Activated naive CD8-positive, alpha-beta T cell treated with anti-CD3 and anti-CD28 coated beads, Interleukin-2, amount 10 ng/mL, durations not matched to agents 7 days and 5 days (primary cell): Measurements from ENCODE around the gene CST11. TPM values are rescaled to one million over a fixed set of nuclear protein-coding genes. Genes with fewer than 3 reads are reported as not detected.

Experiments
- ATAC-seq: fragments of 150-1000 bp; cut with Tn5 transposase; one replicate; pipeline ENCODE4 v1.10.0; 2021; ENCODE audit warnings: low read depth, moderate library complexity
- POLR2A ChIA-PET: fragments of 350-600 bp; sonication (Branson Sonifier 250); formaldehyde crosslinking; loops from one replicate; lab custom pipeline; 2021; ENCODE audit warnings: antibody characterized with exemption; lab: Charles Lee
- DNase-seq: peaks from one replicate; pipeline ENCODE4 v3.0.0; 2021
- H3K27ac Mint-ChIP-seq: one replicate; pipeline ENCODE4 v1.8.0; 2022; ENCODE audit warnings: mild to moderate bottlenecking, mixed read lengths
- H3K27me3 Mint-ChIP-seq: one replicate; pipeline ENCODE4 v1.8.0; 2022; ENCODE audit warnings: mild to moderate bottlenecking, moderate library complexity, mixed read lengths
- H3K36me3 Mint-ChIP-seq: one replicate; pipeline ENCODE4 v1.8.0; 2021; ENCODE audit warnings: mild to moderate bottlenecking, mixed read lengths
- H3K4me1 Mint-ChIP-seq: one replicate; pipeline ENCODE4 v1.8.0; 2021; ENCODE audit warnings: mixed read lengths
- H3K4me3 Mint-ChIP-seq: one replicate; pipeline ENCODE4 v1.8.0; 2022; ENCODE audit warnings: mild to moderate bottlenecking, moderate library complexity, mixed read lengths
- H3K9me3 Mint-ChIP-seq: one replicate; pipeline ENCODE4 v1.8.0; 2021; ENCODE audit warnings: mixed read lengths
- total RNA-seq, 2 experiments: library from RNA; stranded (reverse); gene quantifications; one replicate each; pipeline ENCODE4 v1.2.3, GENCODE V29; 2021

CST11 gene
- total RNA-seq, 2 experiments from 2014 or later, result not detected

GRCh38 chr20:23410916-23411695 is 41.6 kb downstream of the CST11 start:
- peaks cover 30% of the 10 kb centered on the region for H3K4me1 Mint-ChIP-seq
- no peak overlapping the region for H3K27ac Mint-ChIP-seq
- no peaks in the 10 kb centered on the region for H3K27me3 Mint-ChIP-seq
- no peaks in the 10 kb centered on the region for H3K9me3 Mint-ChIP-seq
- POLR2A ChIA-PET, result no interaction called here
- H3K4me3 Mint-ChIP-seq, result no peak overlapping the region
- ATAC-seq, result no peak
- no peak for DNase-seq
- peaks cover 6% of the 10 kb centered on the region for H3K36me3 Mint-ChIP-seq

- no peaks in the 10 kb centered on the region for H3K9me3 Mint-ChIP-seq
- H3K4me3 Mint-ChIP-seq, result no peak overlapping the region
- H3K4me1 Mint-ChIP-seq, result peaks cover 23% of the 10 kb centered on the region
- no peak overlapping the region for H3K27ac Mint-ChIP-seq
- H3K36me3 Mint-ChIP-seq, result peaks cover 7% of the 10 kb centered on the region
- POLR2A ChIA-PET, result no interaction called here
- DNase-seq (no peak), ATAC-seq (no peak)
- H3K27me3 Mint-ChIP-seq, result no peaks in the 10 kb centered on the region
Measured at GRCh38 chr20:23409800-23410199, 42.9 kb downstream of the CST11 start.

DNA sequence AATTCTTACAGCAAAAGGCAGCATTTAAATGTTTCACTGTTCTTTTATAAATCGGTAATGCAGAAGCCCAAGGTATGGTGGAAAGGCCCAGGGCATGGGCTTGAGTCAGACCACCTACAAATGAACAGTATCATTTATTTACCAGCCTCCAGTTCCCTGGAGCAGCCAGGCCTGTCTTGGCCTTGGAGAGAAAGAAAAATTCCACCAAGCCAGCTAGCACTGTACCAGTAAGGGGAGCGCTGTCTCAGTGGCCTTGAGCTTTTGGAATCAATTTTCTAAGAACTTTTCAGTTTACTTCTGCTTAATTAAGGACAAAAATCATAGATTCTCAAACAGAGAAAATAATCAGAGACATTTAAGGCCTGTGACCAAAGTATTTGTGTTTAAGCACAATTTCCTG is 43.7 kb downstream of the CST11 start:
- H3K9me3 Mint-ChIP-seq, result no peaks in the 10 kb centered on the region
- DNase-seq, result no peak
- peaks cover 23% of the 10 kb centered on the region for H3K4me1 Mint-ChIP-seq
- H3K4me3 Mint-ChIP-seq, result no peak overlapping the region
- no peak overlapping the region for H3K27ac Mint-ChIP-seq
- ATAC-seq, result no peak
- peaks cover 9% of the 10 kb centered on the region for H3K36me3 Mint-ChIP-seq
- POLR2A ChIA-PET, result no interaction called here
- no peaks in the 10 kb centered on the region for H3K27me3 Mint-ChIP-seq

DNA sequence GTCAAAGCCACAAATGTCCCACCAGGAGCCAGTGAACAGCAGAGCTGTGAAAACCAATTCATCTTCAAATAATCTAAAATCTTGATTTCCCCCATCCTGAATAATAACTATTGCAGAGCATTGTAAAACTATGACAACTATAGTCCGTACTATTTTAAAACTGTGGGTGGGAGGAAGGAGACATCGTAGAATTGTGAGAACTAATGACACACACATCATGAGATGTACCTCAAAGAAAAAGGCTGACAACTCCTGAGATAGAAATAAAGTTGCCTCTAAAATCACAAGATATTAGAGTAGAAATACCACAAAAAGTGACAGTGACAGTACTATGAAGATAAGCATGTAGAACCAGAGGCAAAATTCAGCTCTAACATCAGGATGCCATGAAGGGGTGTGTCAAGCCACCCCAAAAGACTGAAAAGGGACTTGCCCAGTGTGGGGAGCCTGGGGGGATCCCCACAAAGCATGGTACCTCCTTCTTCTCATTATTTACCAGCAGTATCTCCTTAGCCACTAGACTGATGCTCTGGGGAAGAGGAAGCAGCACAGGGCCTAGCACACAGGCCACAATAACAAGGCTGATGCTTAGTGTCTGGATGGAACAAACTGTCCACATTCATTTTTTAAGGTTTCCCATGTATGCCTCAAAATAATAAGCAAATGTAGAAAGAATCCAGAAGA is 44.8 kb downstream of the CST11 start:
- Mint-ChIP-seq H3K27ac (no peak overlapping the region), H3K27me3 (no peaks in the 10 kb centered on the region), H3K4me3 (no peak overlapping the region), H3K36me3 (peaks cover 8% of the 10 kb centered on the region), H3K9me3 (no peaks in the 10 kb centered on the region), H3K4me1 (peaks cover 21% of the 10 kb centered on the region)
- DNase-seq (no peak), ATAC-seq (peak; percentile 96)
- POLR2A ChIA-PET, result interaction anchor here (0.5 to 1.5 kb wide), 3 partner anchors 9 to 58 kb away, joined by 3 to 4 read pairs (median 3); partner anchors contain the start of gene NAPB

GRCh38 chr20:23406880-23407279 is 45.8 kb downstream of the CST11 start:
- POLR2A ChIA-PET, result interaction anchor here (1.3 to 1.5 kb wide), 2 partner anchors 10 to 15 kb away, joined by 3 to 4 read pairs; partner anchors contain the start of gene NAPB

DNA sequence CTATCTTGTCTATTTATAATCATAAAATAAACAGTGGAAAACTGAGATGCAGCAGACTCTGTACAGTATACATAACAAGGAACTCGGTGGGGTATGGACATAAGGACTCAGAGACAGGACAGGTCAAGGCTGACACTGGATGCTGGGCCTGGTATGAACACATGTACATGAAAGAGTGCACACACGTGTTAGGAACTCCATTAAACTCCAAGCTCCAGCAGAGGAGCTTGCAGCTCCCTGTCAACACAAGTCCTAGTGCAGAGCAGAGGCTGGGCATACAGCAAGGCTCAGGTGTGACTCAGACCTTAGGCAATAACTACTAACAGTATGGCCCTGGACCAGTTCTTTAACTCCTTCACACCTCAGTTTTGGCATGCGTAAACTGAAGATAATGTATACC is 48.5 kb downstream of the CST11 start:
- POLR2A ChIA-PET, result no interaction called here
- H3K27ac Mint-ChIP-seq, result no peak overlapping the region
- H3K4me1 Mint-ChIP-seq, result peaks cover 27% of the 10 kb centered on the region
- peaks cover 25% of the 10 kb centered on the region for H3K36me3 Mint-ChIP-seq
- DNase-seq (no peak), ATAC-seq (no peak)
- no peaks in the 10 kb centered on the region for H3K27me3 Mint-ChIP-seq
- no peaks in the 10 kb centered on the region for H3K9me3 Mint-ChIP-seq
- H3K4me3 Mint-ChIP-seq, result no peak overlapping the region

More at GRCh38 chr20:23406880-23407279, 45.8 kb downstream of the CST11 start:
- H3K27me3 Mint-ChIP-seq, result no peaks in the 10 kb centered on the region
- H3K27ac Mint-ChIP-seq, result no peak overlapping the region
- DNase-seq, result no peak
- ATAC-seq, result no peak
- no peak overlapping the region for H3K4me3 Mint-ChIP-seq
- H3K4me1 Mint-ChIP-seq, result peaks cover 22% of the 10 kb centered on the region
- H3K36me3 Mint-ChIP-seq, result peaks cover 17% of the 10 kb centered on the region
- H3K9me3 Mint-ChIP-seq, result no peaks in the 10 kb centered on the region

DNA sequence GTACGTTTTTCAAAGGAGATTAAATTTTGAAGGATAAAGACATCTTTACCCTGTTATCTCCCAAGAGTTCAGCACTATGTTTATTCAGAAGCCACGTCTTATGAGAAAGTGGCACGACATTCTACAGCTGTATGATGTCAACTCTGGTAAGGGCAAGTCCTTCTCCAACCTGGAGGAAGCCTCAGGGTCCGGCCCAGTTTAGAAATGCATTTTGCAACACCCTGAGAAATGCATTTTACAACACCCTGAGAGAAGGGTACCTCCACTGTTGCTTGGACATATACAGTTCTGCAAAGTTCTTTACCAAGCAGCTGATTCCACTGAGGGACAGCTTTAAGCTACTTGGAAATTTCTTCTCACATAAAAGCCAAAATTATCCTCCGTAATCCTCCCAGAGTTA is 48.9 kb downstream of the CST11 start:
- ATAC-seq (no peak), DNase-seq (no peak)
- peaks cover 31% of the 10 kb centered on the region for H3K4me1 Mint-ChIP-seq
- no peak overlapping the region for H3K27ac Mint-ChIP-seq
- no peaks in the 10 kb centered on the region for H3K27me3 Mint-ChIP-seq
- no peak overlapping the region for H3K4me3 Mint-ChIP-seq
- H3K36me3 Mint-ChIP-seq, result peaks cover 25% of the 10 kb centered on the region
- H3K9me3 Mint-ChIP-seq, result no peaks in the 10 kb centered on the region
- POLR2A ChIA-PET, result interaction anchor here (1.1 to 1.2 kb wide), 2 partner anchors 14 to 16 kb away, joined by 4 read pairs; no protein-coding TSS in a partner anchor

- H3K4me3 Mint-ChIP-seq, result no peak overlapping the region
- H3K36me3 Mint-ChIP-seq, result peaks cover 23% of the 10 kb centered on the region
- DNase-seq (no peak), ATAC-seq (no peak)
- H3K4me1 Mint-ChIP-seq, result peaks cover 39% of the 10 kb centered on the region
- H3K27ac Mint-ChIP-seq, result peak overlapping the region; percentile 44
- H3K9me3 Mint-ChIP-seq, result no peaks in the 10 kb centered on the region
- H3K27me3 Mint-ChIP-seq, result no peaks in the 10 kb centered on the region
- POLR2A ChIA-PET, result interaction anchor here (2.3 kb wide), 1 partner anchor 51 kb away, joined by 8 read pairs; the partner anchor contains the start of gene NXT1
Measured at GRCh38 chr20:23401051-23401450, 51.6 kb downstream of the CST11 start.

Other genes with a start within 250 kb of the CST11 start
- gene NXT1, start 102.1 kb downstream of the CST11 start, total RNA-seq, result 10 to 100 TPM; 29.9 to 31.9 TPM
- 10 to 100 TPM; 13.4 to 15.6 TPM for gene GZF1, start 90.7 kb downstream of the CST11 start, total RNA-seq
- gene NAPB, start 31.4 kb downstream of the CST11 start, total RNA-seq, result 10 to 100 TPM; 18.1 to 20.7 TPM
- not detected for gene CSTL1, start 13.2 kb downstream of the CST11 start, total RNA-seq
- not detected for gene CST8, start 38.2 kb upstream of the CST11 start, total RNA-seq
- gene CST9L, start 115.6 kb upstream of the CST11 start, total RNA-seq, result not detected
- gene CST9, start 153.0 kb upstream of the CST11 start, total RNA-seq, result not detected
- 1 to 10 TPM; 5.9 to 8.5 TPM for gene CST3, start 185.1 kb upstream of the CST11 start, total RNA-seq
- gene CST4, start 236.2 kb upstream of the CST11 start, total RNA-seq, result not detected